ENCODE results near the gene CLK2.

GRCh38 chr1:155287987-155288543 is 14.8 kb upstream of the CLK2 start:
- no peak for TF ChIP-seq CTCF (optimal IDR thresholded peaks at IDR 0.05 in 1 of 3, IDR thresholded peaks at IDR 0.05 in 1 of 3, conservative IDR thresholded peaks at IDR 0.05 in 1 of 3; ENCODE audit: extremely low read depth in 1 of 3, insufficient read depth in 2 of 3, low read length in 3 of 3)
- TF ChIP-seq EZH2 (IDR thresholded peaks at IDR 0.05; ENCODE audit: low read length) = no peak
